IMR-90 (cell line): ENCODE data around the gene ZNF616. TPM values are rescaled to one million over a fixed set of nuclear protein-coding genes. Genes with fewer than 3 reads are reported as not detected.

ENCODE experiments used
- ATAC-seq: fragments of 200-7000 bp; cut with Tn5 transposase; 2 replicates; pipeline ENCODE4 v1.9.1; 2020; ENCODE audit warnings: low read depth, mild to moderate bottlenecking, moderate library complexity
- BruUV-seq: library from RNA; stranded (reverse); fragments of 400-500 nt; replicated peaks from 2 replicates; lab custom pipeline; 2021; lab: Mats Ljungman, UMichigan
- CTCF ChIA-PET: fragments of 300-600 bp; formaldehyde crosslinking; extraction: SDS; loops from one replicate; lab custom pipeline; 2021; ENCODE audit warnings: antibody characterized with exemption; lab: Yijun Ruan, JAX
- POLR2A ChIA-PET: fragments of 300-600 bp; sonication (Branson Sonifier 250); formaldehyde crosslinking; loops from one replicate; lab custom pipeline; 2022; ENCODE audit warnings: antibody characterized with exemption; ENCODE audit not compliant: unreplicated experiment; lab: Charles Lee
- DNase-seq: peaks from one replicate; pipeline ENCODE4 v3.0.0; 2013
- H2AFZ ChIP-seq: replicated peaks from 2 replicates; pipeline ENCODE3; 2013; ENCODE audit warnings: low read length, mild to moderate bottlenecking; ENCODE audit not compliant: poor library complexity
- H2AK5ac ChIP-seq: 2 replicates; pipeline ENCODE4 v1.6.1; 2013; ENCODE audit warnings: low read depth, low read length, inconsistent platforms
- H2AK9ac ChIP-seq: replicated peaks from 2 replicates; pipeline ENCODE3; 2013; ENCODE audit warnings: mild to moderate bottlenecking, low read depth, low read length, moderate library complexity; ENCODE audit not compliant: poor library complexity
- H2BK120ac ChIP-seq: 2 replicates; pipeline ENCODE4 v1.6.1; 2013; ENCODE audit warnings: low read depth, low read length, inconsistent platforms
- H2BK15ac ChIP-seq: 3 replicates; pipeline ENCODE4 v1.6.1; 2013; ENCODE audit warnings: low read depth, low read length, inconsistent platforms
- H2BK20ac ChIP-seq: 2 replicates; pipeline ENCODE4 v1.6.1; 2013; ENCODE audit warnings: low read depth, mild to moderate bottlenecking, inconsistent platforms, low read length, moderate library complexity
- H2BK5ac ChIP-seq: 2 replicates; pipeline ENCODE4 v1.6.1; 2013; ENCODE audit warnings: mild to moderate bottlenecking, low read depth, low read length, inconsistent platforms; ENCODE audit not compliant: poor library complexity, severe bottlenecking
- H3K14ac ChIP-seq: replicated peaks from 2 replicates; pipeline ENCODE4 v1.6.1; 2013; ENCODE audit warnings: low read depth, low read length, inconsistent platforms
- H3K18ac ChIP-seq: 2 replicates; pipeline ENCODE4 v1.6.1; 2013; ENCODE audit warnings: low read depth, low read length, control low read depth
- H3K23ac ChIP-seq: 2 replicates; pipeline ENCODE4 v1.6.1; 2013; ENCODE audit warnings: low read depth, low read length, inconsistent platforms
- H3K27ac ChIP-seq: 2 replicates; pipeline ENCODE4 v1.5.1; 2013; ENCODE audit warnings: mild to moderate bottlenecking, control low read depth, low read length; ENCODE audit not compliant: insufficient read depth
- H3K27me3 ChIP-seq: 2 replicates; pipeline ENCODE4 v1.6.1; 2013; ENCODE audit warnings: low read length; ENCODE audit not compliant: control insufficient read depth, insufficient read depth
- H3K36me3 ChIP-seq: 2 replicates; pipeline ENCODE4 v1.6.1; 2013; ENCODE audit warnings: low read length, mixed read lengths; ENCODE audit not compliant: control insufficient read depth, insufficient read depth
- H3K4ac ChIP-seq: 2 replicates; pipeline ENCODE4 v1.6.1; 2013; ENCODE audit warnings: low read depth, low read length, inconsistent platforms
- H3K4me1 ChIP-seq: 2 replicates; pipeline ENCODE4 v1.6.1; 2013; ENCODE audit warnings: low read length, mixed read lengths; ENCODE audit not compliant: control insufficient read depth, insufficient read depth
- H3K4me2 ChIP-seq: 2 replicates; pipeline ENCODE4 v1.6.1; 2013; ENCODE audit warnings: low read depth, mild to moderate bottlenecking, control low read depth, low read length, moderate library complexity
- H3K4me3 ChIP-seq: 2 replicates; pipeline ENCODE4 v1.5.1; 2013; ENCODE audit warnings: low read depth, mild to moderate bottlenecking, control low read depth, low read length, moderate library complexity; ENCODE audit not compliant: insufficient read depth
- H3K56ac ChIP-seq: 2 replicates; pipeline ENCODE4 v1.6.1; 2013; ENCODE audit warnings: low read length, inconsistent platforms; ENCODE audit not compliant: insufficient read depth; ENCODE audit errors: extremely low read depth
- H3K79me1 ChIP-seq, 2 experiments: 2 replicates each; pipeline ENCODE4 v1.6.1; 2013; ENCODE audit warnings: low read length in 2 of 2, inconsistent platforms in 1 of 2, low read depth in 1 of 2
- H3K9ac ChIP-seq: 2 replicates; pipeline ENCODE4 v1.6.1; 2013; ENCODE audit warnings: low read depth, low read length, control low read depth
- H3K9me1 ChIP-seq: 2 replicates; pipeline ENCODE4 v1.6.1; 2013; ENCODE audit warnings: low read length, inconsistent platforms; ENCODE audit not compliant: insufficient read depth
- H3K9me3 ChIP-seq: 2 replicates; pipeline ENCODE4 v1.6.1; 2013; ENCODE audit warnings: low read length; ENCODE audit not compliant: control insufficient read depth, insufficient read depth
- H4K20me1 ChIP-seq: 2 replicates; pipeline ENCODE4 v1.6.1; 2013; ENCODE audit warnings: low read length, inconsistent platforms; ENCODE audit not compliant: insufficient read depth
- H4K5ac ChIP-seq: 2 replicates; pipeline ENCODE4 v1.6.1; 2013; ENCODE audit warnings: mild to moderate bottlenecking, low read depth, low read length, control low read depth
- H4K8ac ChIP-seq, 2 experiments: 2 replicates each; pipeline ENCODE4 v1.6.1; 2013; ENCODE audit warnings: low read depth in 2 of 2, low read length in 2 of 2, control low read depth in 1 of 2, inconsistent platforms in 1 of 2
- H4K91ac ChIP-seq: 2 replicates; pipeline ENCODE4 v1.6.1; 2013; ENCODE audit warnings: low read depth, low read length, inconsistent platforms; ENCODE audit not compliant: insufficient read depth
- BHLHE40 ChIP-seq: fragments of 150-350 bp; IDR thresholded peaks from 2 replicates; pipeline ENCODE4 v1.6.1; 2016; ENCODE audit warnings: mild to moderate bottlenecking, low read depth, low read length
- CEBPB ChIP-seq: IDR thresholded peaks from 2 replicates; pipeline ENCODE4 v1.6.1; 2012; ENCODE audit warnings: low read depth, low read length, improper control_type of control experiment
- CHD1 ChIP-seq: IDR thresholded peaks from 2 replicates; pipeline ENCODE4 v1.6.1; 2012; ENCODE audit warnings: low read depth, low read length, improper control_type of control experiment
- FOS ChIP-seq: fragments of 150-350 bp; IDR thresholded peaks from 2 replicates; pipeline ENCODE4 v1.6.1; 2016; ENCODE audit warnings: low read depth, low read length
- MAFK ChIP-seq: IDR thresholded peaks from 2 replicates; pipeline ENCODE4 v1.6.1; 2012; ENCODE audit warnings: low read depth, low read length, improper control_type of control experiment
- MAZ ChIP-seq: IDR thresholded peaks from 2 replicates; pipeline ENCODE4 v1.6.1; 2012; ENCODE audit warnings: low read depth, mild to moderate bottlenecking, low read length, improper control_type of control experiment, moderate library complexity, borderline replicate concordance
- MXI1 ChIP-seq: IDR thresholded peaks from 2 replicates; pipeline ENCODE4 v1.6.1; 2012; ENCODE audit warnings: low read depth, mild to moderate bottlenecking, low read length, moderate library complexity, borderline replicate concordance
- NFE2L2 ChIP-seq: fragments of 150-350 bp; IDR thresholded peaks from 2 replicates; pipeline ENCODE4 v1.6.1; 2016; ENCODE audit warnings: low read depth, mild to moderate bottlenecking, low read length
- POLR2A ChIP-seq: IDR thresholded peaks from 2 replicates; pipeline ENCODE4 v1.6.1; 2012; ENCODE audit warnings: mild to moderate bottlenecking, low read depth, low read length
- RAD21 ChIP-seq: IDR thresholded peaks from 2 replicates; pipeline ENCODE4 v1.6.1; 2012; ENCODE audit warnings: low read length, improper control_type of control experiment
- RCOR1 ChIP-seq: IDR thresholded peaks from 2 replicates; pipeline ENCODE4 v1.6.1; 2012; ENCODE audit warnings: mild to moderate bottlenecking, low read length, improper control_type of control experiment; ENCODE audit not compliant: insufficient replicate concordance
- RFX5 ChIP-seq: IDR thresholded peaks from 2 replicates; pipeline ENCODE4 v1.8.0; 2012; ENCODE audit warnings: low read depth, mild to moderate bottlenecking, low read length, moderate library complexity
- SMC3 ChIP-seq: fragments of 150-350 bp; IDR thresholded peaks from 2 replicates; pipeline ENCODE4 v1.6.1; 2016; ENCODE audit warnings: low read depth, mild to moderate bottlenecking, antibody characterized with exemption, low read length, moderate library complexity
- WGBS, 2 experiments: methylation state at CpG; one replicate each; pipeline versions ENCODE4 v1.1.5 to v1.1.7; 2013; ENCODE audit warnings: missing lambda C conversion rate in 2 of 2; ENCODE audit not compliant: insufficient read length in 1 of 2; ENCODE audit errors: extremely low coverage in 2 of 2; 5-methylcytosine and 5-hydroxymethylcytosine counted together
- dilution Hi-C: fragments of 300-500 bp; cut with HindIII; formaldehyde crosslinking; loops from one replicate; pipeline ENCODE4 v1.14.3; 2018; ENCODE audit warnings: low sequenced_read_pairs; ENCODE audit not compliant: unreplicated experiment
- in situ Hi-C: fragments of 300-500 bp; cut with MboI; formaldehyde crosslinking; loops from 3 replicates; pipeline ENCODE4 v1.14.3; 2019; ENCODE audit warnings: low sequenced_read_pairs, inconsistent platforms, mixed read lengths
- intact Hi-C: fragments of 100-400 bp; cut with micrococcal nuclease; formaldehyde crosslinking; loops from 2 replicates; pipeline ENCODE4 v1.10.0; 2022
- polyA plus RNA-seq, 3 experiments: library from polyadenylated mRNA; depleted of rRNA; stranded (reverse); fragments of >200 nt; gene quantifications; 2 replicates each; pipeline ENCODE4 v1.2.3, GENCODE V29; 2012; ENCODE audit warnings: low replicate concordance in 1 of 3
- total RNA-seq: library from RNA; depleted of rRNA; stranded (reverse); fragments of >200 nt; gene quantifications from 2 replicates; pipeline ENCODE4 v1.2.3, GENCODE V29; 2012
- TF ChIP-seq, protein P1 (sequence below): fragments of 150-350 bp; IDR thresholded peaks from 2 replicates; pipeline ENCODE4 v1.6.1; 2016; ENCODE audit warnings: low read depth, mild to moderate bottlenecking, low read length, moderate library complexity, borderline replicate concordance
- TF ChIP-seq, protein P2 (sequence below): conservative IDR thresholded peaks from 2 replicates; pipeline ENCODE4 v1.5.1; 2012; ENCODE audit warnings: mild to moderate bottlenecking, low read depth, low read length, improper control_type of control experiment
- TF ChIP-seq, protein P3 (sequence below): fragments of 150-350 bp; IDR thresholded peaks from 2 replicates; pipeline ENCODE4 v1.6.1; 2017; ENCODE audit warnings: mild to moderate bottlenecking, antibody characterized with exemption, low read length, low read depth

ZNF616 gene
- total and polyA plus RNA-seq, 2 of the 4 experiments (the other 2 are of a cell fraction), result 2.8 to 13.6 TPM

DNA sequence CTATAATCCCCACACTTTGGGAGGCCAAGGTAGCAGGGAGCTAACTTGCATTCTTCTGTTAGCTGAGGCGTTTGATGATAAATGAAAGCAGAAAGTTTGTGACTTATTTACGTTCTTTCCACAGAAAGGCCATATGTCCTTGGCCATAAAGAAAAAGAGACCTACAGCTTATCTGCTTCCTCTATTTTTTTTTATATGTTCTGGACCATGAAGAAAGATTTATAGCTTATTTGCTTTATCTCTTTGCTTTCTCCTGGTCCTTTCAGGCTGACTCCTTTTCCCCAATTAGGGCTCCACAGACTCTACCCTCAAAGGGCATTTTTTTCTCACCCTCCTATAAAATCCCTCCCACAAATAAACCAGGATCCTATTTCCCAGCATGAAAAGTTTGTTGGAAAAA, 1.5 kb upstream of the ZNF616 start:
- H3K9me1 ChIP-seq, result no peaks in the 10 kb centered on the region
- no TSS peak for BruUV-seq
- peaks cover 6% of the 10 kb centered on the region for H3K9me3 ChIP-seq
- no peak overlapping the region for H2AK9ac ChIP-seq
- H2BK20ac ChIP-seq, result no peak overlapping the region
- in situ Hi-C loops, result no loop called here
- no peak overlapping the region for H3K4me3 ChIP-seq
- H2BK15ac ChIP-seq, result no peak overlapping the region
- peaks cover 2% of the 10 kb centered on the region for H3K4me1 ChIP-seq
- dilution Hi-C loops, result no loop called here
- no peak overlapping the region for H2AFZ ChIP-seq
- H4K91ac ChIP-seq, result no peak overlapping the region
- H2AK5ac ChIP-seq, result no peak overlapping the region
- no peaks in the 10 kb centered on the region for H3K27me3 ChIP-seq
- no peak overlapping the region for H3K27ac ChIP-seq
- no peak overlapping the region for H3K4me2 ChIP-seq
- H4K5ac ChIP-seq, result no peak overlapping the region
- ChIA-PET CTCF (interaction anchor here (0.8 kb wide), 1 partner anchor 322 kb away, joined by 3 read pairs; no protein-coding TSS in a partner anchor), POLR2A (no interaction called here)
- TF ChIP-seq, protein P1, sequence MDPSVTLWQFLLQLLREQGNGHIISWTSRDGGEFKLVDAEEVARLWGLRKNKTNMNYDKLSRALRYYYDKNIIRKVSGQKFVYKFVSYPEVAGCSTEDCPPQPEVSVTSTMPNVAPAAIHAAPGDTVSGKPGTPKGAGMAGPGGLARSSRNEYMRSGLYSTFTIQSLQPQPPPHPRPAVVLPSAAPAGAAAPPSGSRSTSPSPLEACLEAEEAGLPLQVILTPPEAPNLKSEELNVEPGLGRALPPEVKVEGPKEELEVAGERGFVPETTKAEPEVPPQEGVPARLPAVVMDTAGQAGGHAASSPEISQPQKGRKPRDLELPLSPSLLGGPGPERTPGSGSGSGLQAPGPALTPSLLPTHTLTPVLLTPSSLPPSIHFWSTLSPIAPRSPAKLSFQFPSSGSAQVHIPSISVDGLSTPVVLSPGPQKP, result no peak
- TF ChIP-seq POLR2A (no peak), MAZ (no peak), RAD21 (no peak), RFX5 (no peak), CEBPB (no peak), BHLHE40 (no peak), MAFK (no peak), CHD1 (no peak), RCOR1 (no peak), NFE2L2 (no peak), MXI1 (no peak), FOS (no peak), SMC3 (no peak)
- TF ChIP-seq, protein P2, sequence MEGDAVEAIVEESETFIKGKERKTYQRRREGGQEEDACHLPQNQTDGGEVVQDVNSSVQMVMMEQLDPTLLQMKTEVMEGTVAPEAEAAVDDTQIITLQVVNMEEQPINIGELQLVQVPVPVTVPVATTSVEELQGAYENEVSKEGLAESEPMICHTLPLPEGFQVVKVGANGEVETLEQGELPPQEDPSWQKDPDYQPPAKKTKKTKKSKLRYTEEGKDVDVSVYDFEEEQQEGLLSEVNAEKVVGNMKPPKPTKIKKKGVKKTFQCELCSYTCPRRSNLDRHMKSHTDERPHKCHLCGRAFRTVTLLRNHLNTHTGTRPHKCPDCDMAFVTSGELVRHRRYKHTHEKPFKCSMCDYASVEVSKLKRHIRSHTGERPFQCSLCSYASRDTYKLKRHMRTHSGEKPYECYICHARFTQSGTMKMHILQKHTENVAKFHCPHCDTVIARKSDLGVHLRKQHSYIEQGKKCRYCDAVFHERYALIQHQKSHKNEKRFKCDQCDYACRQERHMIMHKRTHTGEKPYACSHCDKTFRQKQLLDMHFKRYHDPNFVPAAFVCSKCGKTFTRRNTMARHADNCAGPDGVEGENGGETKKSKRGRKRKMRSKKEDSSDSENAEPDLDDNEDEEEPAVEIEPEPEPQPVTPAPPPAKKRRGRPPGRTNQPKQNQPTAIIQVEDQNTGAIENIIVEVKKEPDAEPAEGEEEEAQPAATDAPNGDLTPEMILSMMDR, result no peak
- TF ChIP-seq, protein P3, sequence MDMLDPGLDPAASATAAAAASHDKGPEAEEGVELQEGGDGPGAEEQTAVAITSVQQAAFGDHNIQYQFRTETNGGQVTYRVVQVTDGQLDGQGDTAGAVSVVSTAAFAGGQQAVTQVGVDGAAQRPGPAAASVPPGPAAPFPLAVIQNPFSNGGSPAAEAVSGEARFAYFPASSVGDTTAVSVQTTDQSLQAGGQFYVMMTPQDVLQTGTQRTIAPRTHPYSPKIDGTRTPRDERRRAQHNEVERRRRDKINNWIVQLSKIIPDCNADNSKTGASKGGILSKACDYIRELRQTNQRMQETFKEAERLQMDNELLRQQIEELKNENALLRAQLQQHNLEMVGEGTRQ, result no peak
- H3K23ac ChIP-seq, result no peak overlapping the region
- H3K4ac ChIP-seq, result no peak overlapping the region
- ATAC-seq, result no peak
- DNase-seq, result no peak
- H3K79me1 ChIP-seq, result peaks cover 12 to 16% of the 10 kb centered on the region in 2 experiments; a peak in 3 of 4 replicates
- no peak overlapping the region for H2BK5ac ChIP-seq
- H2BK120ac ChIP-seq, result no peak overlapping the region
- no peak overlapping the region for H4K8ac ChIP-seq
- intact Hi-C loops, result no loop called here
- no peaks in the 10 kb centered on the region; the same call in 1 of the 2 replicates for H3K36me3 ChIP-seq
- no peak overlapping the region for H3K14ac ChIP-seq
- no peak overlapping the region for H3K56ac ChIP-seq
- no peak overlapping the region for H3K9ac ChIP-seq
- WGBS, 2 experiments, result no CpG with 5 or more reads among the region's 2 CpGs
- no peak overlapping the region for H3K18ac ChIP-seq
- no peaks in the 10 kb centered on the region for H4K20me1 ChIP-seq
